ENCODE results near the gene PTGS2. TPM values are rescaled to one million over a fixed set of nuclear protein-coding genes. Genes with fewer than 3 reads are reported as not detected.
"Not testable (repeated sequence)": the region's sequence is repeated elsewhere in the genome, so short reads cannot be mapped to it uniquely, and the experiment has no call there.

The PTGS2 gene
- total RNA-seq, 1 donor from 2014 or later = not detected

- no peaks in the 10 kb centered on the region for H3K36me3 Mint-ChIP-seq (ENCODE audit: insufficient read depth)
- H3K4me1 Mint-ChIP-seq (ENCODE audit: low read depth) = no peaks in the 10 kb centered on the region
- no peaks in the 10 kb centered on the region for H3K27me3 Mint-ChIP-seq
- H3K27ac Mint-ChIP-seq = no peak overlapping the region
- no peak overlapping the region for H3K4me3 Mint-ChIP-seq (ENCODE audit: low read depth)
- no peaks in the 10 kb centered on the region for H3K9me3 Mint-ChIP-seq (ENCODE audit: low read depth)
- no peak for DNase-seq (ENCODE audit: low spot score, unreplicated experiment)
- TF ChIP-seq CTCF (IDR thresholded peaks at IDR 0.05; ENCODE audit: unreplicated experiment) = no peak
These were observed 9.7 kb downstream of the PTGS2 start for GRCh38 chr1:186670297-186671135.

GRCh38 chr1:186669784-186670183 is 10.4 kb downstream of the PTGS2 start:
- not testable (repeated sequence) for H3K27ac Mint-ChIP-seq; DNase-seq (ENCODE audit: low spot score, unreplicated experiment); H3K4me3 Mint-ChIP-seq (ENCODE audit: low read depth); H3K27me3 Mint-ChIP-seq; H3K4me1 Mint-ChIP-seq (ENCODE audit: low read depth); H3K9me3 Mint-ChIP-seq (ENCODE audit: low read depth); H3K36me3 Mint-ChIP-seq (ENCODE audit: insufficient read depth)

GRCh38 chr1:186664217-186664616 is 16.0 kb downstream of the PTGS2 start:
- H3K9me3 Mint-ChIP-seq (ENCODE audit: low read depth); H3K27me3 Mint-ChIP-seq; H3K4me1 Mint-ChIP-seq (ENCODE audit: low read depth); DNase-seq (ENCODE audit: low spot score, unreplicated experiment); H3K4me3 Mint-ChIP-seq (ENCODE audit: low read depth); H3K27ac Mint-ChIP-seq; H3K36me3 Mint-ChIP-seq (ENCODE audit: insufficient read depth): not testable (repeated sequence)

GRCh38 chr1:186662752-186663151 is 17.5 kb downstream of the PTGS2 start:
- Mint-ChIP-seq H3K4me3 (ENCODE audit: low read depth) (no peak overlapping the region), H3K27ac (no peak overlapping the region), H3K36me3 (ENCODE audit: insufficient read depth) (no peaks in the 10 kb centered on the region), H3K27me3 (no peaks in the 10 kb centered on the region), H3K9me3 (ENCODE audit: low read depth) (peaks cover 4% of the 10 kb centered on the region), H3K4me1 (ENCODE audit: low read depth) (no peaks in the 10 kb centered on the region)
- TF ChIP-seq CTCF (IDR thresholded peaks at IDR 0.05; ENCODE audit: unreplicated experiment) = no peak
- DNase-seq (ENCODE audit: low spot score, unreplicated experiment) = no peak

- H3K4me3 Mint-ChIP-seq (ENCODE audit: low read depth) = no peak overlapping the region
- H3K27ac Mint-ChIP-seq = no peak overlapping the region
These were observed 20.3 kb downstream of the PTGS2 start for GRCh38 chr1:186659890-186660341.

GRCh38 chr1:186658999-186659398 is 21.2 kb downstream of the PTGS2 start:
- Mint-ChIP-seq H3K4me1 (ENCODE audit: low read depth) (no peaks in the 10 kb centered on the region), H3K4me3 (ENCODE audit: low read depth) (no peak overlapping the region), H3K9me3 (ENCODE audit: low read depth) (peaks cover 4% of the 10 kb centered on the region), H3K36me3 (ENCODE audit: insufficient read depth) (no peaks in the 10 kb centered on the region), H3K27ac (no peak overlapping the region), H3K27me3 (no peaks in the 10 kb centered on the region)
- no peak for DNase-seq (ENCODE audit: low spot score, unreplicated experiment)
- no peak for TF ChIP-seq CTCF (IDR thresholded peaks at IDR 0.05; ENCODE audit: unreplicated experiment)

More at GRCh38 chr1:186659890-186660341, 20.3 kb downstream of the PTGS2 start:
- H3K36me3 Mint-ChIP-seq (ENCODE audit: insufficient read depth) = no peaks in the 10 kb centered on the region
- no peak for TF ChIP-seq CTCF (IDR thresholded peaks at IDR 0.05; ENCODE audit: unreplicated experiment)
- no peak for DNase-seq (ENCODE audit: low spot score, unreplicated experiment)
- no peaks in the 10 kb centered on the region for H3K27me3 Mint-ChIP-seq
- peaks cover 4% of the 10 kb centered on the region for H3K9me3 Mint-ChIP-seq (ENCODE audit: low read depth)
- H3K4me1 Mint-ChIP-seq (ENCODE audit: low read depth) = no peaks in the 10 kb centered on the region

All from progenitor cell of endocrine pancreas (in vitro differentiated cells).